NCI-H526 treated with DMSO at 0.1 percent for 48 hours (cell line): Measurements from ENCODE around the gene MID2.
"Not testable (repeated sequence)": the region's sequence is repeated elsewhere in the genome, so short reads cannot be mapped to it uniquely, and the experiment has no call there.

Experiments used
- DNase-seq: peaks from one replicate; lab custom pipeline; 2025; lab: John Stamatoyannopoulos, UW

MID2 gene

DNA sequence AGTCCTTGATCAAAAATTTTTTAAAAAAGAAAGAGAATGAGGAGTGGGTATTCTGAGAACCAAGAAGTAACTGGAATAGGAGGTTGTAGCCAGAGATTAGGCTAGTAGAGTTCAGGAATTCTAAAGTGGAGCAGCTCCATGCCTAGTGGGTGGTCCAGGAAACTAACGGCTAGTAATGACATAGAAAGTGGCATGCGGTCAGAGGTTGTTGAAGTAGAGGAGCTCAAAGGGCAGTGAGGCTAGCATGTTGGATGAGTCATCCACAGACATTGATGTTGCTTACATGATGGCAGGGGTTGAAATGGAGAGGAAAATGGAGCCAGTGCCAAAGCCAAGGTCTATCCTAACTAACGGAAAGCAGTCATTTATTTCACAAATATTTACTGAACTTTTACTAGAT lies 114.4 kb downstream of the MID2 start:
- DNase-seq: no peak

DNA sequence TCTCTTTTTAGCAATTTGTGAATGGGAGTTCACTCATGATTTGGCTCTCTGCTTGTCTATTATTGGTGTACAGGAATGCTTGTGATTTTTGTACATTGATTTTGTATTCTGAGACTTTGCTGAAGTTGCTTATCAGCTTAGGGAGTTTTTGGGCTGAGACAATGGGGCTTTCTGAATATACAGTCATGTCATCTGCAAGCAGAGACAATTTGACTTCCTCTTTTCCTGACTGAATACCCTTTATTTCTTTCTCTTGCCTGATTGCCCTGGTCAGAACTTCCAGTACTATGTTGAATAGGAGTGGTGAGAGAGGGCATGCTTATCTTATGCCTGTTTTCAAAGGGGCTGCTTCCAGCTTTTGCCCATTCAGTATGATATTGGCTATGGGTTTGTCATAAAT lies 129.7 kb downstream of the MID2 start:
- DNase-seq: not testable (repeated sequence)

DNA sequence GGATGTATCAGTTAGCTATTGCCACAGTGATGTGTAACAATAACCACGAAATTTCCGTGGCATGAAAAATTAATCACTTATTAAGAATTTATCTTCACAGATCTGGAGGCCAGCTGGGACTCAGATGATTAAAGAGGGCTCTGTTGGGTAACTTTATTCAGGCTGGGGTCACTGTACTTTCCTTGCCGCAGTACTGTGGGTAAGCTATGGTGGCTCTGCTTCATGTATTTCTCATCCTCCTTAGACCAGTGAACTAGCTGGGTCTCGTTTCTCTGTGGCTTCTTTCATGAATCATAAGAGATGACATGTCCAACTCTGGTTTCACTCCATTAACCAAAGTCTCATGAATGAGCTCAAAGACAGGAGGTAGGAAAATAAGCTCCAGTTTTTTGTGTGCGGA lies 143.0 kb downstream of the MID2 start:
- no peak for DNase-seq

DNA sequence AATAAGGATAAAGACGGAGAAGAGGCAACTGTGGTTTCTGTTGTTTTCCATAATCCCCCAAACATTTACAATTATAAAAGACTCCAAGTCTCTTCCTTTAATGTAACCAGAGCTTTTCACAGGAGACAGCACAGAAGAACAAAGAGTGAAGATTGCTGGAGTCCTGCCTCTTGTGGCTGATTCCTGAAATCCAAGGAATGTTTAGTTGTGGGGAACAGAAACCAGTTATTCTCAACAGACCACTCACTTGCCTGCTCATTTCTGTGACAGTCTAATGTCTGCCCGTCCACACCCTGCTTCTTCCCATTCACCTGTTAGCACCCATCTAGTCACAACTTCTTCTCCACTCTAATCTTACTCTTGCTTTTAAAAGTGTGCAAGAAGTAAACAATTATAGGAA lies 144.4 kb downstream of the MID2 start:
- DNase-seq: no peak

DNA sequence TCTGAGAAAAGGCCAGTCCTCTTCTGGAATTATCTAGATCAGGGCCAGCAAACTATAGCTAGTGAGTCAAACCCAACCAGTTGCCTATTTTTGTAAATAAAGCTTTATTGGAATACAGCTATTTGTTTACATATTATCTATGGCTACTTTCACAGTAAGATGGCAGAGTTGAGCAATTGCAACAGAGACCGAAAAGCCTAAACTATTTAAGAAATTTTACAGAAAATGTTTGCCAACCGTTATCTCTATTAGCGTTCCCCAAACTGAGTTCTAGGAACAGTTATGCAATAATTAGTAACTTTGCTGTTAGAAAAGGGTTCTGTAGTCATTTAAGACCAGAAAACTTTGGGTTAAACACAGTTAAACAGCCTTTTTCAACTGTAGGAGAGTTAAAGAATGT lies 146.0 kb downstream of the MID2 start:
- DNase-seq: no peak
